ENCODE results near the gene KAZN.

- TF ChIP-seq, protein P1, sequence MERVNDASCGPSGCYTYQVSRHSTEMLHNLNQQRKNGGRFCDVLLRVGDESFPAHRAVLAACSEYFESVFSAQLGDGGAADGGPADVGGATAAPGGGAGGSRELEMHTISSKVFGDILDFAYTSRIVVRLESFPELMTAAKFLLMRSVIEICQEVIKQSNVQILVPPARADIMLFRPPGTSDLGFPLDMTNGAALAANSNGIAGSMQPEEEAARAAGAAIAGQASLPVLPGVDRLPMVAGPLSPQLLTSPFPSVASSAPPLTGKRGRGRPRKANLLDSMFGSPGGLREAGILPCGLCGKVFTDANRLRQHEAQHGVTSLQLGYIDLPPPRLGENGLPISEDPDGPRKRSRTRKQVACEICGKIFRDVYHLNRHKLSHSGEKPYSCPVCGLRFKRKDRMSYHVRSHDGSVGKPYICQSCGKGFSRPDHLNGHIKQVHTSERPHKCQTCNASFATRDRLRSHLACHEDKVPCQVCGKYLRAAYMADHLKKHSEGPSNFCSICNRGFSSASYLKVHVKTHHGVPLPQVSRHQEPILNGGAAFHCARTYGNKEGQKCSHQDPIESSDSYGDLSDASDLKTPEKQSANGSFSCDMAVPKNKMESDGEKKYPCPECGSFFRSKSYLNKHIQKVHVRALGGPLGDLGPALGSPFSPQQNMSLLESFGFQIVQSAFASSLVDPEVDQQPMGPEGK (CRISPR knock-in tag; IDR thresholded peaks at IDR 0.05; ENCODE audit: borderline replicate concordance) = no peak
- TF ChIP-seq PPARA (CRISPR knock-in tag; IDR thresholded peaks at IDR 0.05; ENCODE audit: borderline replicate concordance) = no peak
- TF ChIP-seq, protein P2, sequence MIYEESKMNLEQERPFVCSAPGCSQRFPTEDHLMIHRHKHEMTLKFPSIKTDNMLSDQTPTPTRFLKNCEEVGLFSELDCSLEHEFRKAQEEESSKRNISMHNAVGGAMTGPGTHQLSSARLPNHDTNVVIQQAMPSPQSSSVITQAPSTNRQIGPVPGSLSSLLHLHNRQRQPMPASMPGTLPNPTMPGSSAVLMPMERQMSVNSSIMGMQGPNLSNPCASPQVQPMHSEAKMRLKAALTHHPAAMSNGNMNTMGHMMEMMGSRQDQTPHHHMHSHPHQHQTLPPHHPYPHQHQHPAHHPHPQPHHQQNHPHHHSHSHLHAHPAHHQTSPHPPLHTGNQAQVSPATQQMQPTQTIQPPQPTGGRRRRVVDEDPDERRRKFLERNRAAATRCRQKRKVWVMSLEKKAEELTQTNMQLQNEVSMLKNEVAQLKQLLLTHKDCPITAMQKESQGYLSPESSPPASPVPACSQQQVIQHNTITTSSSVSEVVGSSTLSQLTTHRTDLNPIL (CRISPR knock-in tag; IDR thresholded peaks at IDR 0.05; ENCODE audit: low read depth) = no peak
- no peak for TF ChIP-seq POU6F1 (CRISPR knock-in tag; IDR thresholded peaks at IDR 0.05; ENCODE audit: borderline replicate concordance, low read depth)
- TF ChIP-seq ISL1 (CRISPR knock-in tag; IDR thresholded peaks at IDR 0.05) = no peak
- TF ChIP-seq ESRRG (CRISPR knock-in tag; IDR thresholded peaks at IDR 0.05) = no peak
- TF ChIP-seq, protein P3, sequence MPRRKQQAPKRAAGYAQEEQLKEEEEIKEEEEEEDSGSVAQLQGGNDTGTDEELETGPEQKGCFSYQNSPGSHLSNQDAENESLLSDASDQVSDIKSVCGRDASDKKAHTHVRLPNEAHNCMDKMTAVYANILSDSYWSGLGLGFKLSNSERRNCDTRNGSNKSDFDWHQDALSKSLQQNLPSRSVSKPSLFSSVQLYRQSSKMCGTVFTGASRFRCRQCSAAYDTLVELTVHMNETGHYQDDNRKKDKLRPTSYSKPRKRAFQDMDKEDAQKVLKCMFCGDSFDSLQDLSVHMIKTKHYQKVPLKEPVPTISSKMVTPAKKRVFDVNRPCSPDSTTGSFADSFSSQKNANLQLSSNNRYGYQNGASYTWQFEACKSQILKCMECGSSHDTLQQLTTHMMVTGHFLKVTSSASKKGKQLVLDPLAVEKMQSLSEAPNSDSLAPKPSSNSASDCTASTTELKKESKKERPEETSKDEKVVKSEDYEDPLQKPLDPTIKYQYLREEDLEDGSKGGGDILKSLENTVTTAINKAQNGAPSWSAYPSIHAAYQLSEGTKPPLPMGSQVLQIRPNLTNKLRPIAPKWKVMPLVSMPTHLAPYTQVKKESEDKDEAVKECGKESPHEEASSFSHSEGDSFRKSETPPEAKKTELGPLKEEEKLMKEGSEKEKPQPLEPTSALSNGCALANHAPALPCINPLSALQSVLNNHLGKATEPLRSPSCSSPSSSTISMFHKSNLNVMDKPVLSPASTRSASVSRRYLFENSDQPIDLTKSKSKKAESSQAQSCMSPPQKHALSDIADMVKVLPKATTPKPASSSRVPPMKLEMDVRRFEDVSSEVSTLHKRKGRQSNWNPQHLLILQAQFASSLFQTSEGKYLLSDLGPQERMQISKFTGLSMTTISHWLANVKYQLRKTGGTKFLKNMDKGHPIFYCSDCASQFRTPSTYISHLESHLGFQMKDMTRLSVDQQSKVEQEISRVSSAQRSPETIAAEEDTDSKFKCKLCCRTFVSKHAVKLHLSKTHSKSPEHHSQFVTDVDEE (CRISPR knock-in tag; IDR thresholded peaks at IDR 0.05) = no peak
- TF ChIP-seq ZFP30 (CRISPR knock-in tag; IDR thresholded peaks at IDR 0.05) = no peak
- TF ChIP-seq TCF4 (CRISPR knock-in tag; IDR thresholded peaks at IDR 0.05; ENCODE audit: borderline replicate concordance) = no peak
- TF ChIP-seq ZC3H10 (CRISPR knock-in tag; IDR thresholded peaks at IDR 0.05) = no peak
Observed at GRCh38 chr1:14748151-14748550, 149.7 kb downstream of the KAZN start.
